ENCODE measurements around the gene GPR68.

- TF ChIP-seq, protein P1, sequence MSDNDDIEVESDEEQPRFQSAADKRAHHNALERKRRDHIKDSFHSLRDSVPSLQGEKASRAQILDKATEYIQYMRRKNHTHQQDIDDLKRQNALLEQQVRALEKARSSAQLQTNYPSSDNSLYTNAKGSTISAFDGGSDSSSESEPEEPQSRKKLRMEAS (IDR thresholded peaks at IDR 0.05) = no peak
- TF ChIP-seq CTCF (IDR thresholded peaks at IDR 0.05) (no peak), REST (IDR thresholded peaks at IDR 0.05) (no peak), RFX5 (IDR thresholded peaks at IDR 0.05) (no peak), RNF2 (IDR thresholded peaks at IDR 0.05; ENCODE audit: borderline replicate concordance, low read depth) (no peak), CEBPB (IDR thresholded peaks at IDR 0.05) (no peak), POLR2A (IDR thresholded peaks at IDR 0.05; ENCODE audit: low read length) (no peak), ZSCAN20 (CRISPR knock-in tag; IDR thresholded peaks at IDR 0.05) (no peak)
Measured at GRCh38 chr14:91292491-91292890, 48.0 kb upstream of the GPR68 start.
